Esophagus mucosa (tissue), 1 donor: ENCODE measurements around the gene FXYD7. TPM values are rescaled to one million over a fixed set of nuclear protein-coding genes. Genes with fewer than 3 reads are reported as not detected.
"Not testable (repeated sequence)": the region's sequence is repeated elsewhere in the genome, so short reads cannot be mapped to it uniquely, and the experiment has no call there.

Experiments used
- ATAC-seq: fragments of 200-7000 bp; cut with Tn5 transposase; one replicate; pipeline ENCODE4 v1.9.1; 2020
- total RNA-seq: library from RNA; stranded (reverse); gene quantifications from one replicate; pipeline ENCODE4 v1.2.4, GENCODE V29; 2023
- donor health status: DM: yes; HTN: yes; CAD: no.

The FXYD7 gene, protein sequence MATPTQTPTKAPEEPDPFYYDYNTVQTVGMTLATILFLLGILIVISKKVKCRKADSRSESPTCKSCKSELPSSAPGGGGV
- total RNA-seq, result not detected

DNA sequence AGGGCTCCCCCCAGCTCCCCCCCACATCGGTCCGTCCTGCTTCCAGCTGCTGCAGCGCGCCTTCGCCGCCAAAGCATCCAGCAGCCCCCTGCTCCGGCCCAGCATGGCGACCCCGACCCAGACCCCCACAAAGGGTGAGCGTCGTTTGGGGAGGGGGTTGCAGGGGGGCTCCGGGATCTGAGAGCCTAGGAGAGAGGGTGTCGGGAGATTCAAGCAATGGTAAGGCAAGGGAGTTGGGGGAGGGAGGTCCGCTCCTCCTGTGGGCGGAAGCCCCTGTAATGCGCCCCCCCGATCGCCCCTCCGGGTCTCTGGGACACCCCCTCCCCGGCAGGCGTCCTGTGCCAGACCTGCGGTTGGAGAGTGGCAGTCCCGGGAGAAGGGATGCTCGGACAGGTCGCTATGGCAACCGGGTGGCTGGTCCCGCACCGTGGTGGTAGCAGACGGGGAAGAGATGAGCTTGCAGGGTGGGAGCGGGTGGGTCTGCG lies at the start of gene FXYD7:
Gene FXYD7 (plus strand): TSS at position 25 of the 485 bp plus-strand sequence. CDS start 79 bp downstream, at position 104.
- no peak for ATAC-seq

DNA sequence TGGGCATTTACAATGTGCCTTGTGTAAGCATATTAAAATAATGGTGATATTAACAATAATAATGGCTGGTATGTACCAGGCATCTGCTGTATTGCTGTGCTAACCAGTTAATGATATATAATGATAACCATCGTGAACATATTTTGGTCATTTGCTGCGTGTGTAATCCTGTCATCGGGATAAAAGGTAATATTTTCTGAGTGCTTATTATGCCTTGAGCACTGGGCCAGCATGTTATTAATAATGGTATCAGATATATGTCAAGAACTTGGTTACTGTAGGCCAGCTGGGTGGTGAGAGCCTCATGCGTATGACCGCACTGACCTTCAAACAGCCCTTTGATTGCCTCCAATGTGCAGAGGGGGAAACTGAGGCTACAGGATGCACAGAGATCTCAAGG lies 49.6 kb upstream of the FXYD7 start:
- no peak for ATAC-seq

DNA sequence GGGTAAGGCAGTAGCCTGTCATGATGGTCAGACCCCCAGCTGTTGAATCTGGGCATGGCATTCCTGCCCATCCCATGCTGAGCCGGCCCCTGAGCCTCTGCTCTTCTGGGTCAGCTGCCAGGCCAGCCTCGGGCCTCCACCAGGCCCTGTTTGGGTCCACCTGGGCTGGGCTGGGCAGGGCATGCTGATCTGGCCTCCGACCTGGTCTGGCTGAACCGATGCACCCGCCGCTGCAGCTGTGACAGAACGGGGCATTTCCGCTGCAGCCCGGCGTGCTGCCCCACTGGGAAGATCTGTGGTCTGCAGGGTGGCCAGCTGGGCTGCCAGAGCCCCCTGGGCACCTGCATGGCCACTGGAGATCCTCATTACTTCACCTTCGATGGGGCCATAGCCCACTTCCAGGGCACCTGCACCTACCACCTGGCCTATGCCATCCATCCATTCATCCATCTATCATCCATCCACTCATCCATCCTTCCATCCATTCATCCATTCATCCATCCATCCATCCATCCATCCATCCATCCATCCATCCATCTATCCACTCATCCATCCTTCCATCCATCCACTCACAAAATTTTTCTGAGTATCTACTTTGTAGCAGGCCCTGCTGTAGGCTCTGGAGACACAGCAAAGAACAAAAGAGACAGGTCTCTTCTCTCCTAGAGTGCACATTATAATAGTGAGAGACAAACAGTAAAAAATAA lies 49.0 kb upstream of the FXYD7 start:
- no peak for ATAC-seq

DNA sequence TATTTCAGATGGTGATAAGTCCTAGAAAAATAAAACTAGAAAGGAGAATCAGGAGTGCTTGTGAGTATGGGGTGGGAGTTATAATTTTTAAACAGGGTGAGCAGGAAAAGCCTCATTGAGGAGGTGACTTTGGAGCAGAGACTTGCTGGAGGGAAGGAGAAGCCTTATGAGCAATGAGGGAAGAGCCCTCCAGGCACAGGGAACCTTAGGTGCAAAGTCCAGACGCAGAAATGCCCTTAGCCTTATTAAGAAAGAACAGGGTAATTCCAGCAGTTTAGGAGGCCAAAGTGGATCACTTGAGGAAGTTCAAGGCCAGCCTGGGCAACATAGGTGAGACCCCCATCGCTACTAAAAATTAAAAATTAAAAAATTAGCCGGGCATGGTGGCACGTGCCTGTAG lies 48.4 kb upstream of the FXYD7 start:
- ATAC-seq, result no peak

DNA sequence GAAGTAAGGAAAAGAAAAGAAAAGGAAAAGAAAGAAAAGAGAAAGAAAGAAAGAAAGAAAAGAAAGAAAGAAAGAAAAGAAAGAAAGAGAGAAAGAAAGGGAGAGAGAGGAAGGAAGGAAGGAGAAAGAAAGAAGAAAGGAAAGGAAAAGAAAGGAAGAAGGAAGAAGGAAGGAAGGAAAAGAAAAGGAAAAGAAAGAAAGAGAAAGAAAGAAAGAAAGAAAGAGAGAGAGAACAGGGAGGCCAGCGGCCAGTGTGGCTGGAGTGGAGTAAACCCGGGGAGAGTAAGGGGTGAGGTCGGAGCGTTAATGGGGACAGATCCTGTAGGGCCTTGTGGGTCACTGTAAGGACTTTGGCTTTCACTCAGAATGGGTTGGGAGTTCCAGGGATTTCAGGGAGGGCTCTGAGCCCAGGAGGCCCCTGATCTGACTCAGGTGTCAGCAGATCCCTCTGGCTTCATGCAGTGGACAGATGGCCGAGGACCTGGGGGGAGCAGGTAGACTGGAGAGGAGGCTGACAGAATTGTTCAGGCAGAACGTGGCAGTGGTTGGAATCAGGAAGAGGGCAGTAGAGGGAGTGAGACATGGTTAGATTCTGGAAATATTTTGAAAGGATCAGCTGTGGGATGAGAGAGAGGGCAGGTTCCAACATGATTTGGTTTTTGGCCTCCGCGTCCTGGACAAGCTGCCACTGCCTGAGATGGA lies 47.2 kb upstream of the FXYD7 start:
- ATAC-seq, result peak; percentile 65

DNA sequence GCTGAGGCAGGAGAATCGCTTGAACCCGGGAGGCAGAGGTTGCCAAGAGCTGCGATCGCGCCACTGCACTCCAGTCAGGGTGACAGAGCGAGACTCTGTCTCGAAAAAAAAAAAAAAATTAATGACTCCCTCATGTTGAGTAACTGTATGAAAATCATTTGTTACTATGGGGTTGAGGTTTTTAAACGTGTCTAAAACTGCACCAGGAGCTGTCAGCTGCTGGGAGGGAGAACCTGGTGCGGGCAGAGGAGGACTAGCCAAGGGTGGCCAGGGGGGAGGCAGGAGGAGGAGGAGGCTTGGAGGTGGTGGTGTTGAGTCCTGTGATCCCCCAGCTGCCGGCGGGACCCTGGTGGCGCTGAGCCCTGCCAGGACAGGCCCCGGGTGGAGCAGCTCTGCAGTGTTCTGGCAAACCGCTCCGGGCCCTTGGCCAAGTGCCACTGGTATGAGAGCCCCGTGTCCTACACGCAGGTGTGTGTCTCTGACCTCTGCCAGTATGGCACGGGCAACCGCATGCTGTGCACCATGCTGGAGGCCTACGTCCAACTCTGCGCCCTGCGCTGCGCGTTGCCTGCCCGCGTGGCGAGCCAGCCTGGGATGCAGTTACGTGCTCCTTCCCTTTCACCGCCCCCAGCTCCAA lies 44.5 kb upstream of the FXYD7 start:
- ATAC-seq, result peak; percentile 59

DNA sequence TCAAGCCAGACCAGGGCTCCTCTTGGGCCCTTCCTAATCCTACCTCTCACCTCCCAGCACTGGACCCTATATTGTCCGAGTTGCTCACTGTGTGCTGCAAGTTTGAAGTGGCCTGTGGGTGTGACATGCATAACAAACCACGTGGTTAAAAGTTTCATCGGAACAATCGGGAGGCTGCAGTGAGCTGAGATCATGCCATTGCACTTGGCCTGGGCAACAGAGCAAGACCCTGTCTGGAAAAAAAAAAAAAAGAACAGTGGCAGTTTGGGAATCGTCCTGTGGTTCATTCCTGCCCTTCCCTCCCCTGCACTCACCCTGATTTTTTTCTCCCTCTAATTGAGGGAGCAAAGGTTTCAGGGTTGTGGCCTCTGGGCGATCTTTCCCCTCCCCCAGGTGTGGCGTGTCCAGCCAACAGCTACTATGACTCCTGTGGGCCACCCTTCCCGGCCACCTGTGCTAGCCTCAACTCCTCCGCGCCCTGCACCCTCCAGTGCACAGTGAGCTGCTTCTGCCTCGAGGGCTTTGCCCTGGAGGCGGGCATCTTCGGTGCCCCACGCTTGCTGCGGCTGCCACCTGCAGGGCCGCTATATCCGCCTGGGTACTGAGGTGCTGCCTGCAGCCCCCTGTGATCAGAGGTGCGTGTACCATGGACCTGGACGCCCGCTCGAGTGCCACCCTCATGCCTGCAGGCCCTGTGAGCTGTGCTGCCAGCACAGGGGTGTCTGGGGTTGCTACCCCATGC lies 43.7 kb upstream of the FXYD7 start:
- peak; percentile 5 for ATAC-seq

DNA sequence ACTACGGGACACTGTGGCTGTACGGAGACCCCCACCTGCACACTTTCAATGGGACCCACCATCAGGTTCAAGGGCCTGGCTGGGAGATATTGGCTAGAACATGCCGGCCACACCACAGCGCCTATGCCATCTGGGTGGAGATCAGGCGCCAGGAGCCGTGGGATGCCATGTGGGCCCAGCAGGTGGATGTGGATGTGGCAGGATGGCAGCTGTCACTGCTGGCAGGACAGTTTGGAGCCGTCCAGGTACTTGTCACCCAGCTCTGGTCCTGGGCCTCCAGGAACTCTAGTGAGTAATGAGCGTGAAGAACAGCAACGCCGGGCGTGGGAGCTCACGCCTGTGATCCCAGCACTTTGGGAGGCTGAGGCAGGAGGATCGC lies 43.2 kb upstream of the FXYD7 start:
- ATAC-seq, result no peak

DNA sequence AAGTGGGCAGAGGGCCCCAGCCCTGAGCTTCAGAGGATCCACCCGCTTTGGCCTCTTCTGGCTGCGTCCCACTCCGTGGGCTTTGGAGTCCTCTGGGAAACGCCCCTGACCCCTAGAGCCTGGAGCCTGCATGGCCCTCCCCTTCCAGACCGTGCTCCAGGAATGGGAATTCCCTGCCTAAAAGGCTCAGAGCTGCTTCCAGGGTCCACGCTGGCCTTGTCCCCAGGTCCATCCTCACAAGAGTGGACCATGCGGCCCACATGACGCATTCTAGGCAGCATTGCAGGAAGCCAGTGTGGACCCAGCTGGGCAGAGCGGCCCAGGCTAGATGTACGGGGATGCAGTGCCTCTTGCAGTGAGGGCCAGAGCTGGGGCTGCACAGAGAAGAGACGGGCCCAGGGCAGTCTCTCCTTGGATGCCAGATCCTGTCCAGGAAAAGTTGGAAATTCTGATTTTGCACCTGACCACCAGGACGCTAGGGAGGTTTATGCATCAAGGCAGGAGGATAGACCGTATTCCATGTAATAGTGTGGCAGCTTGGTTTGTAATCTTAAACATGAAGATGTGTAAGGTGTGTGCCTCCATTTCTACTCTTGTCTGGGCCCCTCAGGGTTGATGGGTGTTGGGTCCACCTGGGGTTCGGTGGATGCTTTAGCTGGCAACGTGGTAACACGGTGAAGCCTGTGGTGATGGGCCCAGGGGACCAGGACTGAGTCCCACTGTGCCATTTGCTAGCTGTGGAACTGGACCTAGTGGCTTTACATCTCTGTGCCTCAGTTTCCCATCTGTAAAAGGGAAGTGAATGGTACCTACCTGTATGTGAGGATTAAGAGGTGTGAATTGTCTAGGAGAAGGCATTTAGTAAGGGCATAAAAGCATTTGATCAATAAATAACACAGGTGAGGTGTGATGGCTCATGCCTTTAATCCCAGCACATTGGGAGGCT lies 42.2 kb upstream of the FXYD7 start:
- ATAC-seq, result no peak

DNA sequence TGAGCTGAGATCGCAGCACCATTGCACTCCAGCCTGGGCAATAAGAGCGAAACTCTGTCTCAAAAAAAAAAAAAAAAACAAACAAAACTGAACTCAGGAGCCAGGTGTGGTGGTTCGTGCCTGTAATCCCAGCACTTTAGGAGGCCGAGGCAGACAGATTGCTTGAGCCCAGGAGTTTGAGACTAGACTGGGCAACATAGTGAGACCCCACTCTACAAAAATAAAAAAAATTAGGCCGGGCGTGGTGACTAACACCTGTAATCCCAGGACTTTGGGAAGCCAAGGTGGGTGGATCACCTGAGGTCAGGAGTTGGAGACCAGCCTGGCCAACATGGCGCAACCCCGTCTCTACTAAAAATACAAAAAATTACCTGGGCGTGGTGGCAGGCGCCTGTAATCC lies 41.1 kb upstream of the FXYD7 start:
- not testable (repeated sequence) for ATAC-seq

DNA sequence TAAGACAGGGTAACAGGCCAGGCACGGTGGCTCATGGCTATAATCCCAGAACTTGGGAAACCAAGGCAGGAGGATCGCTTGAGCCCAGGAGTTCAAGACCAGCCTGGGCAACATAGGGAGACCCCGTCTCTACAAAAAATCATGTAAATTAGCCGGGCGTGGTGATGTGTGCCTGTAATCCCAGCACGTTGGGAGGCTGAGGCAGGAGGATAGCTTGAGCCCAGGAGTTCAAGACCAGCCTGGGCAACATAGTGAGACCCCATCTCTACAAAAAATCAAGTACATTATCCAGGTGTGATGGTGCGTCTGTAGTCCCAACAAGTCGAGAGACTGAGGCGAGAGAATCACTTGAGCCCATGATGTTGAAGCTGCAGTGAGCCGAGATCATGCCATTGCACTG lies 39.4 kb upstream of the FXYD7 start:
- ATAC-seq, result not testable (repeated sequence)

DNA sequence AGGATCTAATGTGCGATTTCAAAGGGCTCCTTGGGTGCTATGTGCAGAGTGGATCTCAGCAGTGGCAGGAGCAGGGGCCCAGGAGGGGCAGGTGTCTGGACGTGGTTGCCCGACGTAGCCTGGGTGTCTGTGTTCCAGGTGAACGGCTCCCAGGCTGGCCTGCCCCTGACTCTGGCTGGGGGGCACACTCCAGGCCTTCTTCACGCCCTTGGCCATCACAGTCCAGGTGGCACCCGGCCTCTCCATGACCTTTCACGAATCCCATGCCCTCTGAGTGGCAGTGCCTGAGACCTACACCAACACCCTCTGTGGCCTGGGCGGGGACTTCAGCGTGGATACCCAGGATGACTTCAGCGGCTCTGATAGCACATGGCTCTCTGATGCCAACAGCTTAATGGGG lies 38.7 kb upstream of the FXYD7 start:
- no peak for ATAC-seq

DNA sequence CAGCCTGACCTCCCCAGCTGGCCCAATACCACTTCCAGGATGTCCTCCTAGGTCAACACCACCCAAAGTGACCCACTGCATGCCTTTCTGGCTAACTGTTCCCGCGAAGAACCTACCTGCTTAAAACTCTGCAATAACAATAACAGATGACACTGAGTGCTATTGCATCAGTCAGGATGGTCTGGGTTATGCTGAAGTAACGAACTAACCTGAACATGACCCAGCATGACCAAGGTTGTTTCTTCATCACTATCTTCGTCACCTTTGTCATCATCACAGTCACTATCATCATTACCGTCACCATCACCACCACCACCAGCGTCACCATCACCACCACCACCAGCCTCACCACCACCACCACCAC lies 38.0 kb upstream of the FXYD7 start:
- ATAC-seq, result no peak

DNA sequence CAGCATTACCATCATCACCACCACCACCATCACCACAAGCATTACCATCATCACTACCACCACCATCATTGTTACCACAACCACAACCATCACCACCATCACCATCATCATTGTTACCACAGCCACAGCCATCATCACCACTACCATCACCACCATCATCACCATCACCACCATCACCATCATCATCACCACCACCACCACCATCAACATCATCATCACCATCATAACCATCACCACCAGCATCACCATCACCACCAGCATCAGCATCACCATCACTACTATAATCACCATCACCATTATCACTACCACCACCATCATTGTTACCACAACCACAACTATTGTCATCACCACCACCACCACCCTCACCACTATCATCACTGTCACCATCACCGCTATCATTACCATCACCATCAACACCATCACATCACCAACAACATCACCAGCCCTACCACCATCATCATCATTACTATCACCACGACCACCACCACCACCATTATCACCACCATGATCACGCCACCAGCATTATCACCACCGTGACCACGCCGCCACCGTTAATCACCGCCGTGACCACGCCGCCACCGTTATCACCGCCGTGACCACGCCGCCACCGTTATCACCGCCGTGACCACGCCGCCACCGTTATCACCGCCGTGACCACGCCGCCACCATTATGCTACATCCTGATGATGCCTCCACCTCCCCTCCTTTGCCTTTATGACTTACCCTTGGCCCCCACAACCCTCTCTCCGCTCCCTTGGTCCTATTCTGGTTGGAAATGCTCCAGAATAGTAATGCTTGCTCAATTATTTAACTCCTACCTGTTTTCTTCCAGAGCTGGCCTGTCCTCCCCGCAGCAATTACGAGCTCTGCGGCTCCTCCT lies 37.4 kb upstream of the FXYD7 start:
- ATAC-seq, result no peak

DNA sequence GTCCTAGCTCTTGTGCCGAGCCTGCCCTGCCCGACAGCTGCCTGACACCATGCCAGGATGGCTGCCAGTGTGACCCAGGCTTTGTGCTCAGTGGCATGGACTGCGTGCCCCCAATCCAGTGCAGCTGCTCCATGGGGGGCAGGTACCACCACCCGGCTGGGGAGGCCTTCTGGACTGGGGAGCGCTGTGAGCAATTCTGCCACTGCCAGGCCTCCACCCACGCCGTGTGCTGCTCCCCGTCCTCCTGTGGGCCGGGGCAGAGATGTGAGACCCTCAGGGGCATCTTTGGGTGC lies 36.8 kb upstream of the FXYD7 start:
- no peak for ATAC-seq

DNA sequence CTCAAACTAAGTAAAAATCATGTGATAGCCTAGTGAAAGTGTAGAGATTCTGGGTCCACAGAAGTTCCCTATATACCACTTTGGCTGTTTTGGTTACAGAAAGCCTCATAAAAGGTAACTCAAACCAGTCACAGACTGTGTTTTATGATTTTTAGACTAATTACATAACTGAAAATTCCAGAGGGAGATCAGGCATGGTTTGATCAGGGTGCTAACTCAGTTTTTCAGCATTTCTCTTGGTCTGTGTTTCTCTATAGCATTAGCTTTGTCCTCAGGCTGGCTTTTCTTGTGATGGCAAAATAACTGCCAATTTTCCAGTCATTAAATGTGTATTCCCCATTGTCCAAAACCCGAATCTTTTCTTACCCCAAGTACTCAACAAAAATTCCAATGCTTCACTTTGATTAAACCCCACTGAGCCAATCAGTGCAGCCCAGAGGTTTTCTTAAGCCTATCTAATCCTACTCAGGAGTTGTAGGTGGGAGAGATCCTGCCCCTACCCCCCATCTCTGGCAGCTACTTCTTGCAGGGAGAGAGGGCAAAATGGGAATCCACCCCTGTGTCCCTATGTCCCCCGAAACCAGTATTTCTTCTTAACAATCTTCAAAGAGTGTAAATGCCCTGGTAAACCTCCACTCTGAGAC lies 36.0 kb upstream of the FXYD7 start:
- ATAC-seq, result no peak

DNA sequence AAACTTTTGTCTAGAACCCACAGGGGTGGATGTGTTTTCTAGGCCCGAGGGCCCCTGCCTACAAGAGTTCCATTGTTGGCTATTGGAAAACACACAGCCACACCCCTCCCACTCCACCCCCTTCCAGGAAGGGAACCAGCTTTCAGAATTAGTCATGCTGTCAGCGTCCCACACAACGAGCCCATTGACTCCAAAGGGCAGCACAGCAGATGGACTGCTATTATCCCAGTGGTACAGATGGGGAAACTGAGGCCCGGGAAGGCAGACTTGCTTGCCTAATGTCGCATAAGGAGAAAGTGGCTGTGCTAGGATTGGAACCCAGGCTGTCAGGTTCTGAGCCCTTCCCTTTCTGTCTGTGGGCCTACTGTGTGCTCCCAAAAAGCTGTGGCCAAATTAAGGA lies 35.5 kb upstream of the FXYD7 start:
- peak; percentile 81 for ATAC-seq

DNA sequence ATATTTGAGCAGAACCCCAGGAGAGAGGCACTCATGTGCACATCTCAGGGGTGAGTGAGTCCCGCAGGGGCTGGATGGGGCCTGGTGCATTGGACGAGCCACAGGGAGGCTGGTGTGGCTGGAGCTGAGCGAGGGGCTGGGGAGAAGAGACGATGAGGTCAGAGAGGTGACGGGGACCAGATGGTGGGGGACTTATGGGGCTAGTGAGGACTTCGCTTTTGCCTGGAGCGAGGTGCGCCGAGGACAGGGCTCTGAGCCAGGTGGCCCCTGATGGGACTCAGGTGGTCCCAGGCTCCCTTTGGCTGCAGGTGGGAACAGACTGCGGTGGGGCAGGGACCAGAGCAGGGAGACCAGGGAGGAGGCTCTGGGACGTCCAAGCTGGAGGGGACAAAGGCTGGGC lies 34.3 kb upstream of the FXYD7 start:
- ATAC-seq, result no peak

DNA sequence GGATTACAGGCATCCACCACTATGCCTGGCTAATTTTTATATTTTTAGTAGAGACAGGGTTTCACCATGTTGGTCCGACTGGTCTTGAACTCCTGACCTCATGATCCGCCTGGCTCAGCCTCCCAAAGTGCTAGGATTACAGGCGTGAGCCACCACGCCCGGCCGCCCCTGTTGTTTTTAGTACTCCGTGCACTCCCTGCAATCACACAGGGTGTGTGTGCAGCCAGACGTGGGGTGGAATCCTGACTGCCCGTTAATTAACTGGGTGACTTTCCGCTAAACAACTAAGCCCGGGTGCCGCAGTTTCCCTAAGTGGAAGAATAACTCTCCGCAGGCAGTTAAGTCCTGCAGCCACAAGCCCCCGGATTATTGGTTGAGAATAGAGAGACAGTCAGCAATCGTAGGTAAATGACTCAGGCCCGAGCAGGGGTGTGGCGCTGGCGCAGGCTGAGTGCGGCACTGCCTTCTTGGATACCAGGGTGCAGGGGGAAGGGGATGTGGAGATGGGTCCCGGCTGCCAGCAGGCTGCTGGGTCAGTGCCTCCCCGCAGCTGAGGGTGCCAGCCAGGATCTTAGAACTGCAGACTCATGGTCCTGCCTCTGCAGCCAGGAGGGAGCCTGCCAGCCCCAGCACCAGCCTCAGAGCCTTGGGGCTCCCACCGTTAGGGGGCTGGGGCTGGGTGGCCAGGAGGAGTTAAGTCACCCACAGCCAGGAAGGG lies 33.5 kb upstream of the FXYD7 start:
- ATAC-seq, result peak; percentile 77

DNA sequence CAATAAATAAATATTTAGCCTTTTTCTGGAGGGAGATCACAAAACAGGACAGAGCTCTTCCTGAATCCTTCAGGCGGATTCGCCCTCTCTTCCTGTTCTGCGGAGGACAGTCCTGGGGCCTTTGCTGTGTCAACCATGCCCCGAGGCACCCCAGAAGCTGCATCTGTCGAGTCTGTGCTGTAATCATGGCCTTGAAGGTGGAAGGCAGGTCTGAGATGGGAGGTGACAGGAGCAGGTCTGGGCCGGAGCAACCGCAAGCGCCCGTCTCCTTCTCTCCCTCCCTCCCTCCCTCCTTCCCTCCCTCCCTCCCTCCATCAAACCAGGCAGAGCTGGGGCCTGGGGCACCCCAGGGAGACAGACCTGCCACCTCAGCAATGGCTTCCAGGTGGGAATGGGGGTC lies 32.1 kb upstream of the FXYD7 start:
- ATAC-seq, result no peak
